ENCODE data around the gene MYD88. TPM values are rescaled to one million over a fixed set of nuclear protein-coding genes. Genes with fewer than 3 reads are reported as not detected.

The MYD88 gene
- polyA plus RNA-seq, 2 of the 4 experiments (the other 2 are of a cell fraction): 16.8 to 22.3 TPM

- POLR2A ChIA-PET: no interaction called here
- 95% methylated on average over 5 of the region's 13 CpGs for WGBS (ENCODE audit: missing lambda C conversion rate)
- no peak for TF ChIP-seq NPAS2 (CRISPR knock-in tag; IDR thresholded peaks at IDR 0.05; ENCODE audit: borderline replicate concordance)
- TF ChIP-seq ATOH8 (CRISPR knock-in tag; IDR thresholded peaks at IDR 0.05; ENCODE audit: low read depth): no peak
- no peak for TF ChIP-seq HEYL (CRISPR knock-in tag; IDR thresholded peaks at IDR 0.05)
- TF ChIP-seq RARB (CRISPR knock-in tag; IDR thresholded peaks at IDR 0.05): no peak
- no peak for TF ChIP-seq ZC3H11A (IDR thresholded peaks at IDR 0.05)
- TF ChIP-seq MAFK (IDR thresholded peaks at IDR 0.05; ENCODE audit: partially characterized antibody): no peak
- no peak for TF ChIP-seq ZSCAN20 (CRISPR knock-in tag; IDR thresholded peaks at IDR 0.05)
- TF ChIP-seq JUN (IDR thresholded peaks at IDR 0.05): no peak
- no peak for TF ChIP-seq USF2 (IDR thresholded peaks at IDR 0.05)
- TF ChIP-seq SMC3 (IDR thresholded peaks at IDR 0.05): no peak
- ATAC-seq (no peak), DNase-seq (ENCODE audit: low read depth in 1 of 2, low spot score in 1 of 2) (no peak), FAIRE-seq (no peak)
- Histone ChIP-seq H3K27ac (no peak overlapping the region), H3K4me2 (no peak overlapping the region), H3K9me3 (no peaks in the 10 kb centered on the region), H3K4me3 (no peak overlapping the region), H3K4me1 (no peaks in the 10 kb centered on the region)
- CTCF ChIA-PET: interaction anchor here (1.2 to 1.5 kb wide), 2 partner anchors 11 to 21 kb away, joined by 3 to 5 read pairs; no protein-coding TSS in a partner anchor
Measured at GRCh38 chr3:38121832-38122461, 16.5 kb upstream of the MYD88 start.

- POLR2A ChIA-PET: no interaction called here
- Histone ChIP-seq H3K4me1 (no peaks in the 10 kb centered on the region), H3K4me3 (no peak overlapping the region), H3K27ac (no peak overlapping the region), H3K4me2 (no peak overlapping the region), H3K9me3 (no peaks in the 10 kb centered on the region)
- ATAC-seq: no peak
- FAIRE-seq: no peak
- TF ChIP-seq RCOR1 (IDR thresholded peaks at IDR 0.05; ENCODE audit: low read depth, low read length) (no peak), NPAS2 (CRISPR knock-in tag; IDR thresholded peaks at IDR 0.05; ENCODE audit: borderline replicate concordance) (no peak), ZNF302 (CRISPR knock-in tag; IDR thresholded peaks at IDR 0.05) (no peak), FOSB (CRISPR knock-in tag; IDR thresholded peaks at IDR 0.05) (no peak), CTCF (IDR thresholded peaks at IDR 0.05) (no peak), REST (IDR thresholded peaks at IDR 0.05) (no peak), SMC3 (IDR thresholded peaks at IDR 0.05) (no peak), ATOH8 (CRISPR knock-in tag; IDR thresholded peaks at IDR 0.05; ENCODE audit: low read depth) (no peak), MAX (IDR thresholded peaks at IDR 0.05) (no peak), RFX5 (IDR thresholded peaks at IDR 0.05) (no peak), ELK1 (IDR thresholded peaks at IDR 0.05; ENCODE audit: low read depth, low read length) (no peak), CHD2 (IDR thresholded peaks at IDR 0.05; ENCODE audit: low read length, partially characterized antibody) (no peak), HDAC2 (IDR thresholded peaks at IDR 0.05) (no peak)
- 91% methylated on average over 8 of the region's 9 CpGs for WGBS (ENCODE audit: missing lambda C conversion rate)
- CTCF ChIA-PET: interaction anchor here (1.2 kb wide), 1 partner anchor 20 kb away, joined by 3 read pairs; no protein-coding TSS in a partner anchor
- DNase-seq (ENCODE audit: low read depth in 1 of 2, low spot score in 1 of 2): no peak
Measured at GRCh38 chr3:38122712-38123290, 15.7 kb upstream of the MYD88 start.
